Gastrocnemius medialis (tissue), 4 donors: ENCODE data around the gene BCL2L1. TPM values are rescaled to one million over a fixed set of nuclear protein-coding genes. Genes with fewer than 3 reads are reported as not detected.

ENCODE experiments used
- ATAC-seq, 2 donors: fragments of 150-250 bp; one replicate each; pipeline ENCODE4 v1.9.1; 2016
- DNase-seq, 2 donors: peaks; one replicate each; pipeline ENCODE4 v3.0.0-alpha.2; 2019
- H3K27ac ChIP-seq, 4 donors: fragments of 200-600 bp; sonication (generic); 1 replicate in 1 of 4; 2 replicates in 3 of 4; pipeline ENCODE4 v1.5.1; 2016 to 2018; ENCODE audit warnings: mild to moderate bottlenecking in 2 of 4, moderate library complexity in 1 of 4
- H3K27me3 ChIP-seq, 3 donors: fragments of 200-600 bp; sonication (generic) in 2 of 3; 1 replicate in 1 of 3; 2 replicates in 2 of 3; pipeline versions ENCODE4 v1.5.1 to v1.6.0; 2016 to 2019; ENCODE audit warnings: mild to moderate bottlenecking in 1 of 3, moderate library complexity in 1 of 3
- H3K36me3 ChIP-seq, 2 donors: fragments of 200-600 bp; sonication (generic) in 1 of 2; one replicate each; pipeline ENCODE4 v1.5.1; 2017 to 2018
- H3K4me1 ChIP-seq, 2 donors: fragments of 200-600 bp; sonication (generic) in 1 of 2; one replicate each; pipeline ENCODE4 v1.5.1; 2016 to 2017; ENCODE audit warnings: mild to moderate bottlenecking in 2 of 2
- H3K4me3 ChIP-seq, 4 donors: fragments of 200-600 bp; sonication (generic) in 3 of 4; 1 replicate in 1 of 4; 2 replicates in 3 of 4; pipeline ENCODE4 v1.5.1; 2016 to 2019; ENCODE audit warnings: mild to moderate bottlenecking in 2 of 4
- H3K9me3 ChIP-seq, 3 donors: fragments of 200-600 bp; sonication (generic) in 2 of 3; 1 replicate in 1 of 3; 2 replicates in 2 of 3; pipeline ENCODE4 v1.5.1; 2016 to 2019
- POLR2A ChIP-seq, 2 donors: fragments of 450-650 bp; IDR thresholded peaks; one replicate each; pipeline ENCODE4 v1.6.1; 2017; ENCODE audit warnings: antibody characterized with exemption in 2 of 2, mild to moderate bottlenecking in 2 of 2, moderate library complexity in 2 of 2
- in situ Hi-C, 4 donors: fragments of 200-750 bp; cut with MboI; loops; one replicate each; pipeline versions ENCODE4 v1.15.0 to v1.8.0; 2017; ENCODE audit warnings: low sequenced_read_pairs in 4 of 4
- intact Hi-C: fragments of 100-400 bp; cut with DNase I; formaldehyde crosslinking; loops from one replicate; pipeline ENCODE4 v1.15.1; 2023; ENCODE audit warnings: low total_unique reads
- total RNA-seq, 4 donors: library from RNA; depleted of rRNA; stranded (reverse); fragments of >200 nt; gene quantifications; one replicate each; pipeline versions ENCODE4 v1.1.0 to v1.2.3, GENCODE V29; 2016
- TF ChIP-seq, protein P1 (sequence below), 5 experiments: fragments of 450-650 bp in 3 of 5; fragments of 200-600 bp in 2 of 5; sonication (generic) in 2 of 5; IDR thresholded peaks in 4 of 5; conservative IDR thresholded peaks in 1 of 5; 1 replicate in 4 of 5; 2 replicates in 1 of 5; pipeline ENCODE4 v1.5.1; 2016 to 2019; ENCODE audit warnings: antibody characterized with exemption in 5 of 5, mild to moderate bottlenecking in 3 of 5, moderate library complexity in 3 of 5

Gene BCL2L1
- total RNA-seq, 4 donors from 2014 or later, result 41.5 to 87.8 (median 55.3) TPM

GRCh38 chr20:31764641-31765305 is 42.1 kb upstream of the BCL2L1 start:
- intact Hi-C loops (no loop called here), in situ Hi-C loops (no loop called here)
- DNase-seq (no peak), ATAC-seq (no peak)
- no peak overlapping the region for H3K4me3 ChIP-seq
- no peaks in the 10 kb centered on the region for H3K9me3 ChIP-seq
- no peak overlapping the region for H3K27ac ChIP-seq
- TF ChIP-seq POLR2A (IDR thresholded peaks at IDR 0.05), result no peak
- TF ChIP-seq, protein P1, sequence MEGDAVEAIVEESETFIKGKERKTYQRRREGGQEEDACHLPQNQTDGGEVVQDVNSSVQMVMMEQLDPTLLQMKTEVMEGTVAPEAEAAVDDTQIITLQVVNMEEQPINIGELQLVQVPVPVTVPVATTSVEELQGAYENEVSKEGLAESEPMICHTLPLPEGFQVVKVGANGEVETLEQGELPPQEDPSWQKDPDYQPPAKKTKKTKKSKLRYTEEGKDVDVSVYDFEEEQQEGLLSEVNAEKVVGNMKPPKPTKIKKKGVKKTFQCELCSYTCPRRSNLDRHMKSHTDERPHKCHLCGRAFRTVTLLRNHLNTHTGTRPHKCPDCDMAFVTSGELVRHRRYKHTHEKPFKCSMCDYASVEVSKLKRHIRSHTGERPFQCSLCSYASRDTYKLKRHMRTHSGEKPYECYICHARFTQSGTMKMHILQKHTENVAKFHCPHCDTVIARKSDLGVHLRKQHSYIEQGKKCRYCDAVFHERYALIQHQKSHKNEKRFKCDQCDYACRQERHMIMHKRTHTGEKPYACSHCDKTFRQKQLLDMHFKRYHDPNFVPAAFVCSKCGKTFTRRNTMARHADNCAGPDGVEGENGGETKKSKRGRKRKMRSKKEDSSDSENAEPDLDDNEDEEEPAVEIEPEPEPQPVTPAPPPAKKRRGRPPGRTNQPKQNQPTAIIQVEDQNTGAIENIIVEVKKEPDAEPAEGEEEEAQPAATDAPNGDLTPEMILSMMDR (IDR thresholded peaks at IDR 0.05 in 4 of 5, conservative IDR thresholded peaks at IDR 0.05 in 1 of 5), result no peak
- H3K36me3 ChIP-seq, result no peaks in the 10 kb centered on the region
- no peaks in the 10 kb centered on the region for H3K27me3 ChIP-seq
- H3K4me1 ChIP-seq, result no peaks in the 10 kb centered on the region

GRCh38 chr20:31760519-31761240 is 38.0 kb upstream of the BCL2L1 start:
- no peak overlapping the region for H3K4me3 ChIP-seq
- ATAC-seq (no peak), DNase-seq (no peak)
- in situ Hi-C loops, result no loop called here
- TF ChIP-seq, protein P1 (IDR thresholded peaks at IDR 0.05 in 4 of 5, conservative IDR thresholded peaks at IDR 0.05 in 1 of 5), result no peak
- TF ChIP-seq POLR2A (IDR thresholded peaks at IDR 0.05), result no peak
- H3K9me3 ChIP-seq, result no peaks in the 10 kb centered on the region
- no peaks in the 10 kb centered on the region for H3K27me3 ChIP-seq
- no peak overlapping the region for H3K27ac ChIP-seq
- no peaks in the 10 kb centered on the region for H3K36me3 ChIP-seq
- intact Hi-C loops, result no loop called here
- no peaks in the 10 kb centered on the region for H3K4me1 ChIP-seq

DNA sequence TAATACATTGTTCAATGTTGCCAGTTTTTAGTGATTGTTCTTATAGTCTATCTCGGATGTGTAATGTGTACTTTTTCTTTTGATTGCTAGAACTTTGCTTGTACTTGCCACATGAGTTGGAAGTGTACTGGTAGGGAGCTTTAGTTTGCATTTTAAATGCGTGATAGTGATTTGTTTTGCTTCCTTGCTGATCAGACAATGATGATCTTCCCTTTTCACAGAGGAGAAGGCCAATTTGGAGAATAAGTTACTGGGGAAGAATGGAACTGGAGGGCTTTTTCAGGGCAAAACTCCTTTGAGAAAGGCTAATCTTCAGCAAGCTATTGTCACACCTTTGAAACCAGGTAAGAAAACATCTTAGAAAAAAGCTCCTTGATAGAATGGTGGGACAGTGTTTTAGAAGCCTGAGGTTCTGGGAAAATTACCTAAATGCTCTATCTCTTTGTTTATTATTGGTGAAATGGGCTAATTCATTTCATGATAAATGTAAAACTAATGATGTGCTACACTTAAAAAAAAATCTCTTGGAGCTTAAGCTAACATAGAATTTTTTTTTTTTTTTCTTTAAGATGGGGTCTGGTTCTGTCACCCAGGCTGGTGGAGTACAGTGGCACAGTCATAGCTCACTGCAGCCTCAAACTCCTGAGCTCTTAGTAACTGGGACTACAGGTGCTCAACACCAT is 37.3 kb upstream of the BCL2L1 start:
- Histone ChIP-seq H3K4me3 (no peak overlapping the region), H3K4me1 (no peaks in the 10 kb centered on the region), H3K27me3 (no peaks in the 10 kb centered on the region), H3K36me3 (no peaks in the 10 kb centered on the region), H3K9me3 (no peaks in the 10 kb centered on the region), H3K27ac (no peak overlapping the region)
- in situ Hi-C loops (no loop called here), intact Hi-C loops (no loop called here)
- DNase-seq (no peak), ATAC-seq (no peak)
- TF ChIP-seq, protein P1 (IDR thresholded peaks at IDR 0.05 in 4 of 5, conservative IDR thresholded peaks at IDR 0.05 in 1 of 5), result no peak
- no peak for TF ChIP-seq POLR2A (IDR thresholded peaks at IDR 0.05)

DNA sequence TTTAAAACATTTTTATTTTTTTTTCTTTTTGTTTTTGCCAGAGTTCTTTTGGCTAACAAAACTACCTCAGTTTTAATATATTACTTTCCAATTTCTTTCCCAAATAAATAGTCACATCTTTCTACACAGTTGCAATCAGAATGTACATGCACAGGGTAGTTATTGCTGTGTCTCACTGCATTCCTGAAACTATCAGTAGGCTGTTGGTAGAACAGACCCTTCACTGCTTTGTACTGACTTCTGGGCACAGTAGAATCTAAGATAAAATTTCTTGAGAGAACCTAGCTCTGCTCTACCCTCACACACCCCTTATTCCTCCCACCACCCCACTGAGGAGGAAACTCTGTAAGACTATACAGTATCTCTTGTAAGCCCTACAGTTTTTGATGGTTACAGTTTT is 36.3 kb upstream of the BCL2L1 start:
- DNase-seq, result no peak
- Histone ChIP-seq H3K4me3 (no peak overlapping the region), H3K9me3 (no peaks in the 10 kb centered on the region), H3K36me3 (no peaks in the 10 kb centered on the region), H3K27me3 (no peaks in the 10 kb centered on the region), H3K4me1 (no peaks in the 10 kb centered on the region), H3K27ac (no peak overlapping the region)
- in situ Hi-C loops, result no loop called here
- TF ChIP-seq POLR2A (IDR thresholded peaks at IDR 0.05), result no peak
- TF ChIP-seq, protein P1 (IDR thresholded peaks at IDR 0.05 in 4 of 5, conservative IDR thresholded peaks at IDR 0.05 in 1 of 5), result no peak
- intact Hi-C loops, result no loop called here
- ATAC-seq, result no peak
